H1 (cell line): Measurements from ENCODE around the gene CMTM5. TPM values are rescaled to one million over a fixed set of nuclear protein-coding genes. Genes with fewer than 3 reads are reported as not detected.

ENCODE experiments used
- CTCF ChIA-PET: fragments of 300-600 bp; sonication (Branson Sonifier 250); formaldehyde crosslinking; loops from one replicate; lab custom pipeline; 2021; ENCODE audit not compliant: partially characterized antibody; lab: Charles Lee
- POLR2A ChIA-PET: fragments of 300-600 bp; sonication (Branson Sonifier 250); formaldehyde crosslinking; loops from one replicate; lab custom pipeline; 2021; ENCODE audit warnings: inconsistent platforms; ENCODE audit not compliant: partially characterized antibody; lab: Charles Lee
- DNase-seq, 2 experiments: peaks; one replicate each; pipeline versions ENCODE4 v3.0.0 to v3.0.0-alpha.2; 2010 to 2022; ENCODE audit warnings: low spot score in 2 of 2, low read depth in 1 of 2, mixed read lengths in 1 of 2
- FAIRE-seq: peaks from 2 replicates; lab custom pipeline; 2011; peaks lifted over from hg19 to GRCh38; lab: Jason Lieb, UNC
- H2AFZ ChIP-seq: 2 replicates; pipeline ENCODE4 v1.8.1; 2012; ENCODE audit warnings: low read length, inconsistent platforms
- H2AK5ac ChIP-seq: 2 replicates; pipeline ENCODE4 v1.6.1; 2013; ENCODE audit warnings: low read depth, low read length
- H2BK120ac ChIP-seq: replicated peaks from 2 replicates; pipeline ENCODE3; 2013; ENCODE audit warnings: low read depth, low read length, inconsistent platforms
- H2BK12ac ChIP-seq: 2 replicates; pipeline ENCODE4 v1.6.1; 2013; ENCODE audit warnings: low read depth, low read length
- H2BK15ac ChIP-seq: 2 replicates; pipeline ENCODE4 v1.6.1; 2013; ENCODE audit warnings: low read length
- H2BK20ac ChIP-seq: 2 replicates; pipeline ENCODE4 v1.6.1; 2013; ENCODE audit warnings: low read length
- H2BK5ac ChIP-seq: 2 replicates; pipeline ENCODE4 v1.6.1; 2013; ENCODE audit warnings: low read depth, low read length
- H3K14ac ChIP-seq: 2 replicates; pipeline ENCODE4 v1.6.1; 2013; ENCODE audit warnings: inconsistent platforms; ENCODE audit not compliant: insufficient read length
- H3K18ac ChIP-seq: 2 replicates; pipeline ENCODE4 v1.6.1; 2013; ENCODE audit warnings: low read length; ENCODE audit errors: extremely low read depth
- H3K23ac ChIP-seq: 2 replicates; pipeline ENCODE4 v1.6.1; 2013; ENCODE audit warnings: inconsistent platforms; ENCODE audit not compliant: insufficient read length
- H3K23me2 ChIP-seq: 2 replicates; pipeline ENCODE4 v1.6.1; 2013; ENCODE audit warnings: low read depth, low read length
- H3K27ac ChIP-seq: 2 replicates; pipeline ENCODE4 v1.6.1; 2011; ENCODE audit warnings: low read depth, low read length, inconsistent platforms
- H3K27me3 ChIP-seq, 4 experiments: replicated peaks in 1 of 4; 1 replicate in 1 of 4; 2 replicates in 3 of 4; pipeline versions ENCODE4 v1.6.1 to v1.8.1; 2011 to 2013; ENCODE audit warnings: low read length in 3 of 4, mild to moderate bottlenecking in 3 of 4, inconsistent platforms in 2 of 4, mixed read lengths in 2 of 4, moderate library complexity in 1 of 4; ENCODE audit not compliant: control insufficient read depth in 3 of 4, insufficient read depth in 3 of 4; ENCODE audit errors: extremely low read depth in 1 of 4
- H3K36me3 ChIP-seq, 4 experiments: 2 replicates each; pipeline versions ENCODE4 v1.6.1 to v1.8.1; 2011 to 2013; ENCODE audit warnings: mild to moderate bottlenecking in 4 of 4, low read length in 3 of 4, moderate library complexity in 2 of 4, control low read depth in 1 of 4, inconsistent platforms in 1 of 4; ENCODE audit not compliant: insufficient read depth in 4 of 4, control insufficient read depth in 2 of 4
- H3K4ac ChIP-seq: replicated peaks from 2 replicates; pipeline ENCODE3; 2013; ENCODE audit warnings: low read length, low read depth, mixed read lengths, inconsistent platforms; ENCODE audit not compliant: insufficient read length
- H3K4me1 ChIP-seq, 4 experiments: replicated peaks in 1 of 4; 1 replicate in 1 of 4; 2 replicates in 3 of 4; pipeline versions ENCODE4 v1.6.1 to v1.8.1; 2011 to 2013; ENCODE audit warnings: low read length in 3 of 4, inconsistent platforms in 2 of 4, mixed read lengths in 1 of 4; ENCODE audit not compliant: insufficient read depth in 4 of 4, control insufficient read depth in 3 of 4
- H3K4me2 ChIP-seq, 2 experiments: 2 replicates each; pipeline versions ENCODE4 v1.6.1 to v1.8.1; 2011 to 2013; ENCODE audit warnings: low read depth in 2 of 2, low read length in 2 of 2, control low read depth in 1 of 2, inconsistent platforms in 1 of 2, mild to moderate bottlenecking in 1 of 2; ENCODE audit not compliant: insufficient read depth in 1 of 2
- H3K4me3 ChIP-seq, 4 experiments: fragments of 200-600, 300-600 bp in 1 of 4; sonication (generic), shearing (Covaris generic), sonication (Bioruptor Twin) in 1 of 4; 2 replicates each; pipeline versions ENCODE4 v1.5.1 to v1.8.1; 2011 to 2016; ENCODE audit warnings: low read length in 4 of 4, low read depth in 3 of 4, control low read depth in 2 of 4, inconsistent platforms in 2 of 4, mild to moderate bottlenecking in 2 of 4, mixed read lengths in 1 of 4, moderate library complexity in 1 of 4; ENCODE audit not compliant: insufficient read depth in 2 of 4; ENCODE audit errors: extremely low read depth in 1 of 4
- H3K56ac ChIP-seq: replicated peaks from 2 replicates; pipeline ENCODE3; 2013; ENCODE audit warnings: low read depth, mild to moderate bottlenecking, mixed read lengths, low read length, inconsistent platforms; ENCODE audit not compliant: insufficient read length
- H3K79me1 ChIP-seq: 2 replicates; pipeline ENCODE4 v1.6.1; 2013; ENCODE audit warnings: low read depth, low read length, control low read depth
- H3K79me2 ChIP-seq, 2 experiments: 2 replicates each; pipeline versions ENCODE4 v1.6.1 to v1.8.1; 2012 to 2013; ENCODE audit warnings: low read length in 2 of 2, mild to moderate bottlenecking in 2 of 2, inconsistent platforms in 1 of 2; ENCODE audit not compliant: insufficient read depth in 2 of 2, control insufficient read depth in 1 of 2
- H3K9ac ChIP-seq, 4 experiments: replicated peaks in 1 of 4; 1 replicate in 1 of 4; 2 replicates in 3 of 4; pipeline versions ENCODE4 v1.6.1 to v1.8.1; 2011 to 2013; ENCODE audit warnings: low read depth in 3 of 4, low read length in 3 of 4, control low read depth in 2 of 4, mild to moderate bottlenecking in 2 of 4, moderate library complexity in 2 of 4, inconsistent platforms in 1 of 4; ENCODE audit errors: extremely low read depth in 1 of 4
- H3K9me3 ChIP-seq, 2 experiments: 2 replicates each; pipeline versions ENCODE4 v1.6.1 to v1.8.1; 2012 to 2013; ENCODE audit warnings: mild to moderate bottlenecking in 2 of 2, moderate library complexity in 2 of 2, control low read depth in 1 of 2, inconsistent platforms in 1 of 2, low read depth in 1 of 2, low read length in 1 of 2, mixed read lengths in 1 of 2; ENCODE audit not compliant: insufficient read depth in 2 of 2
- H4K20me1 ChIP-seq, 2 experiments: replicated peaks in 1 of 2; 2 replicates each; pipeline versions ENCODE3 to v1.8.1; 2011 to 2013; ENCODE audit warnings: inconsistent platforms in 2 of 2, low read length in 2 of 2, mild to moderate bottlenecking in 1 of 2; ENCODE audit not compliant: insufficient read depth in 2 of 2, control insufficient read depth in 1 of 2
- H4K5ac ChIP-seq: 2 replicates; pipeline ENCODE4 v1.6.1; 2013; ENCODE audit warnings: low read length, low read depth, mixed read lengths, inconsistent platforms; ENCODE audit not compliant: insufficient read length
- H4K8ac ChIP-seq: 2 replicates; pipeline ENCODE4 v1.8.0; 2013; ENCODE audit warnings: mild to moderate bottlenecking, moderate library complexity, low read length, inconsistent platforms; ENCODE audit not compliant: insufficient read depth; ENCODE audit errors: extremely low read depth
- H4K91ac ChIP-seq: replicated peaks from 2 replicates; pipeline ENCODE3; 2013; ENCODE audit warnings: low read length, mixed read lengths, inconsistent platforms; ENCODE audit not compliant: insufficient read length
- BRCA1 ChIP-seq: IDR thresholded peaks from 2 replicates; pipeline ENCODE4 v1.6.1; 2012; ENCODE audit warnings: low read depth, low read length, improper control_type of control experiment
- EP300 ChIP-seq, 2 experiments: IDR thresholded peaks; 1 replicate in 1 of 2; 2 replicates in 1 of 2; pipeline ENCODE4 v1.6.1; 2011 to 2012; ENCODE audit warnings: low read depth in 2 of 2, low read length in 2 of 2, mild to moderate bottlenecking in 2 of 2, borderline replicate concordance in 1 of 2, inconsistent platforms in 1 of 2, moderate library complexity in 1 of 2
- EZH2 ChIP-seq: fragments of 200-600 bp; sonication (generic); IDR thresholded peaks from 2 replicates; pipeline ENCODE4 v1.7.1; 2012; ENCODE audit warnings: low read depth, mild to moderate bottlenecking, moderate library complexity, low read length, inconsistent platforms; ENCODE audit not compliant: severe bottlenecking
- FOSL1 ChIP-seq: IDR thresholded peaks from 2 replicates; pipeline ENCODE4 v1.6.1; 2011; ENCODE audit warnings: mild to moderate bottlenecking, low read depth, low read length, moderate library complexity; ENCODE audit not compliant: insufficient read depth
- HDAC2 ChIP-seq, 2 experiments: fragments of 300-600 bp in 1 of 2; sonication (generic) in 1 of 2; IDR thresholded peaks; 2 replicates each; pipeline ENCODE4 v1.6.1; 2011 to 2012; ENCODE audit warnings: low read depth in 2 of 2, low read length in 2 of 2, mild to moderate bottlenecking in 2 of 2, moderate library complexity in 2 of 2, borderline replicate concordance in 1 of 2, inconsistent platforms in 1 of 2
- POLR2A ChIP-seq, 2 experiments: IDR thresholded peaks; 1 replicate in 1 of 2; 2 replicates in 1 of 2; pipeline ENCODE4 v1.6.1; 2011; ENCODE audit warnings: low read depth in 2 of 2, low read length in 2 of 2, mild to moderate bottlenecking in 2 of 2; ENCODE audit errors: control extremely low read depth in 1 of 2
- SIX5 ChIP-seq: IDR thresholded peaks from 2 replicates; pipeline ENCODE4 v1.6.1; 2011; ENCODE audit warnings: mild to moderate bottlenecking, low read depth, low read length
- SUZ12 ChIP-seq: fragments of 200-600 bp; sonication (generic); IDR thresholded peaks from 2 replicates; pipeline ENCODE4 v1.6.1; 2012; ENCODE audit warnings: mild to moderate bottlenecking, inconsistent platforms, low read length, moderate library complexity, mixed read lengths
- ZNF274 ChIP-seq: IDR thresholded peaks from 2 replicates; pipeline ENCODE4 v1.7.0; 2012; ENCODE audit warnings: low read length, borderline replicate concordance; ENCODE audit errors: extremely low read depth
- WGBS, 2 experiments: shearing (Covaris generic) in 1 of 2; methylation state at CpG; one replicate each; pipeline versions ENCODE4 v1.1.6 to v1.1.7; 2013 to 2015; ENCODE audit warnings: low lambda C conversion rate in 2 of 2, mixed read lengths in 2 of 2, inconsistent platforms in 1 of 2, low coverage in 1 of 2, missing lambda C conversion rate in 1 of 2; ENCODE audit not compliant: insufficient replicate concordance in 2 of 2, insufficient coverage in 1 of 2, insufficient read length in 1 of 2; ENCODE audit errors: extremely low coverage in 1 of 2, missing lambda C conversion rate in 1 of 2; 5-methylcytosine and 5-hydroxymethylcytosine counted together
- polyA plus RNA-seq, 7 experiments: library from polyadenylated mRNA; depleted of rRNA in 3 of 7; stranded (reverse) in 5 of 7; unstranded in 2 of 7; fragments of >200 nt in 5 of 7; fragments of 200-250 nt in 2 of 7; gene quantifications; 1 replicate in 5 of 7; 2 replicates in 1 of 7; 4 replicates in 1 of 7; pipeline versions ENCODE4 v1.2.1 to v1.2.3, GENCODE V29; 2011 to 2013; ENCODE audit warnings: missing spikeins in 2 of 7, mixed read lengths in 2 of 7
- total RNA-seq: library from RNA; stranded (reverse); fragmentation: NEBNext Ultra II Directional; extraction: Animal tissue kit (Norgen Biotek cat#: 25700); gene quantifications from 2 replicates; pipeline ENCODE4 v1.2.1, GENCODE V29; 2021
- TF ChIP-seq, protein P1 (sequence below), 3 experiments: IDR thresholded peaks; 1 replicate in 2 of 3; 2 replicates in 1 of 3; pipeline versions ENCODE4 v1.5.1 to v1.6.1; 2011; ENCODE audit warnings: low read length in 3 of 3, mild to moderate bottlenecking in 3 of 3, inconsistent platforms in 2 of 3, low read depth in 1 of 3, moderate library complexity in 1 of 3; ENCODE audit not compliant: insufficient read depth in 1 of 3; ENCODE audit errors: control extremely low read depth in 1 of 3

The CMTM5 gene
- total and polyA plus RNA-seq, 2 of the 8 experiments (the other 6 are each of a cell fraction or from before 2014, with no cell fraction given) = 2.1 TPM; not detected in 1

DNA sequence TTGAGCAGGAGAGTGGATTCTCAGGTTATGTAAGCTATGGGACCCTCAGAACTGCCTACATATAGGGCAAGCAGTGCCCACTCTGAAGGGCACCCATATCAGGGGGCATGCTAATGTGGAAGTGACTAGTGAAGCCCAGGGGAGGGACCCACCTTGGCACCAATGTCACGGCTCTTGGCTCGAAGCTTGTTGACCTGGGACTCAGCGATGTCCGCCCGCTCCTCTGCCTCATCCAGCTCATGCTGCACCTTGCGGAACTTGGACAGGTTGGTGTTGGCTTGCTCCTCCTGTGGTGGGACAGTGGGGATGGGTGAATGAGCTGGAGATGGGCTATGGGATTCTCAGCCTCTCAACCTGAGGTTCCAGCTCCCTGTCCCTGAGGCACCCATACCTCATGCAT lies 5.4 kb downstream of the CMTM5 start:
- CTCF ChIA-PET = interaction anchor here (1.0 to 15.0 kb wide), 8 partner anchors 12 to 185 kb away, joined by 3 to 333 read pairs (median 4); partner anchors contain the start of genes AP1G2, EFS and SLC22A17
- Histone ChIP-seq H2AK5ac (no peak overlapping the region), H3K79me2 (no peaks in the 10 kb centered on the region)
- TF ChIP-seq EZH2 (no peak), FOSL1 (no peak), EP300 (IDR thresholded peaks at IDR 0.05; ENCODE audit: borderline replicate concordance in 1 of 2, low read depth in 2 of 2, low read length in 2 of 2) (no peak), ZNF274 (no peak), SIX5 (no peak), BRCA1 (no peak), SUZ12 (no peak), POLR2A (IDR thresholded peaks at IDR 0.05; ENCODE audit: control extremely low read depth in 1 of 2, low read depth in 2 of 2, low read length in 2 of 2) (no peak), HDAC2 (IDR thresholded peaks at IDR 0.05; ENCODE audit: borderline replicate concordance in 1 of 2, low read depth in 2 of 2, low read length in 2 of 2) (no peak)
- TF ChIP-seq, protein P1, sequence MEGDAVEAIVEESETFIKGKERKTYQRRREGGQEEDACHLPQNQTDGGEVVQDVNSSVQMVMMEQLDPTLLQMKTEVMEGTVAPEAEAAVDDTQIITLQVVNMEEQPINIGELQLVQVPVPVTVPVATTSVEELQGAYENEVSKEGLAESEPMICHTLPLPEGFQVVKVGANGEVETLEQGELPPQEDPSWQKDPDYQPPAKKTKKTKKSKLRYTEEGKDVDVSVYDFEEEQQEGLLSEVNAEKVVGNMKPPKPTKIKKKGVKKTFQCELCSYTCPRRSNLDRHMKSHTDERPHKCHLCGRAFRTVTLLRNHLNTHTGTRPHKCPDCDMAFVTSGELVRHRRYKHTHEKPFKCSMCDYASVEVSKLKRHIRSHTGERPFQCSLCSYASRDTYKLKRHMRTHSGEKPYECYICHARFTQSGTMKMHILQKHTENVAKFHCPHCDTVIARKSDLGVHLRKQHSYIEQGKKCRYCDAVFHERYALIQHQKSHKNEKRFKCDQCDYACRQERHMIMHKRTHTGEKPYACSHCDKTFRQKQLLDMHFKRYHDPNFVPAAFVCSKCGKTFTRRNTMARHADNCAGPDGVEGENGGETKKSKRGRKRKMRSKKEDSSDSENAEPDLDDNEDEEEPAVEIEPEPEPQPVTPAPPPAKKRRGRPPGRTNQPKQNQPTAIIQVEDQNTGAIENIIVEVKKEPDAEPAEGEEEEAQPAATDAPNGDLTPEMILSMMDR (IDR thresholded peaks at IDR 0.05; ENCODE audit: control extremely low read depth in 1 of 3, insufficient read depth in 1 of 3, low read depth in 1 of 3, low read length in 3 of 3) = no peak

More for the DNA sequence above, 5.4 kb downstream of the CMTM5 start:
- DNase-seq (no peak), FAIRE-seq (no peak)
- no peaks in the 10 kb centered on the region for H4K20me1 ChIP-seq
- H3K9me3 ChIP-seq = no peaks in the 10 kb centered on the region
- no peak overlapping the region for H4K5ac ChIP-seq
- no peak overlapping the region for H3K18ac ChIP-seq
- no peak overlapping the region for H3K23ac ChIP-seq
- H4K91ac ChIP-seq = no peak overlapping the region
- no peak overlapping the region for H2BK120ac ChIP-seq
- no peak overlapping the region for H3K14ac ChIP-seq
- no peaks in the 10 kb centered on the region for H3K79me1 ChIP-seq
- H3K4me2 ChIP-seq = no peak overlapping the region
- POLR2A ChIA-PET = interaction anchor here (1.0 to 1.4 kb wide), 3 partner anchors 9 to 59 kb away, joined by 3 to 4 read pairs (median 3); partner anchors contain the start of gene IL25
- peaks cover 0 to 2% (median 1%) of the 10 kb centered on the region in 4 experiments; a peak in 3 of 7 replicates for H3K4me1 ChIP-seq
- H2BK5ac ChIP-seq = no peak overlapping the region
- H3K4me3 ChIP-seq = no peak overlapping the region
- H4K8ac ChIP-seq = no peak overlapping the region
- H3K9ac ChIP-seq = no peak overlapping the region
- H2BK20ac ChIP-seq = no peak overlapping the region
- H2BK12ac ChIP-seq = no peak overlapping the region
- H3K56ac ChIP-seq = no peak overlapping the region
- no peak overlapping the region for H3K27ac ChIP-seq
- peaks cover 0 to 13% (median 8%) of the 10 kb centered on the region in 4 experiments; a peak in 6 of 7 replicates for H3K27me3 ChIP-seq
- 93% methylated on average over 6 of the region's 6 CpGs; no CpG with 5 or more reads in 1 of the 2 experiments for WGBS, 2 experiments
- no peaks in the 10 kb centered on the region for H3K36me3 ChIP-seq
- no peak overlapping the region for H2BK15ac ChIP-seq
- H2AFZ ChIP-seq = no peak overlapping the region
- no peak overlapping the region for H3K4ac ChIP-seq
- H3K23me2 ChIP-seq = no peaks in the 10 kb centered on the region; the same call in 1 of the 2 replicates
